Islet precursor cell (in vitro differentiated cells): ENCODE measurements around the gene F8.

Experiments used
- DNase-seq: peaks from one replicate; pipeline ENCODE4 v3.0.0-alpha.2; 2018

Gene F8

DNA sequence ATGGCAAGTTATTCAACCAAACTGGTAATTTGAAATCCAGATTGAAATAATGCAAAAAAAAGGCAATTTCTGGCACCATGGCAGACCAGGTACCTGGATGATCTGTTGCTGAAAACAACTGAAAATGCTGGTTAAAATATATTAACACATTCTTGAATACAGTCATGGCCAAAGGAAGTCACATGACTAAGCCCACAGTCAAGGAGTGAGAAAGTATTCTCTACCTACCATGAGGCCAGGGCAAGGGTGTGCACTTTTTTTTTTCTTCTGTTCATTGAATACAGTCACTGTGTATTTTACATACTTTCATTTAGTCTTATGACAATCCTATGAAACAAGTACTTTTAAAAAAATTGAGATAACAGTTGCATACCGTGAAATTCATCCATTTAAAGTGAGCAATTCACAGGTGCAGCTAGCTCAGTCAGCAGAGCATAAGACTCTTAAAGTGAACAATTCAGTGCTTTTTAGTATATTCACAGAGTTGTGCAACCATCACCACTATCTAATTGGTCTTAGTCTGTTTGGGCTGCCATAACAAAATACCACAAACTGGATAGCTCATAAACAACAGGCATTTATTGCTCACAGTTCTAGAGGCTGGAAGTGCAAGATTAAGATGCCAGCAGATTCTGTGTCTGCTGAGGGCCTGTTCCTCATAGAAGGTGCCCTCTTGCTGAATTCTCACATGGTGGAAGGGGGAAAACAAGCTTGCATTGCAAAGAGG is 212.4 kb downstream of the F8 start:
- no peak for DNase-seq

DNA sequence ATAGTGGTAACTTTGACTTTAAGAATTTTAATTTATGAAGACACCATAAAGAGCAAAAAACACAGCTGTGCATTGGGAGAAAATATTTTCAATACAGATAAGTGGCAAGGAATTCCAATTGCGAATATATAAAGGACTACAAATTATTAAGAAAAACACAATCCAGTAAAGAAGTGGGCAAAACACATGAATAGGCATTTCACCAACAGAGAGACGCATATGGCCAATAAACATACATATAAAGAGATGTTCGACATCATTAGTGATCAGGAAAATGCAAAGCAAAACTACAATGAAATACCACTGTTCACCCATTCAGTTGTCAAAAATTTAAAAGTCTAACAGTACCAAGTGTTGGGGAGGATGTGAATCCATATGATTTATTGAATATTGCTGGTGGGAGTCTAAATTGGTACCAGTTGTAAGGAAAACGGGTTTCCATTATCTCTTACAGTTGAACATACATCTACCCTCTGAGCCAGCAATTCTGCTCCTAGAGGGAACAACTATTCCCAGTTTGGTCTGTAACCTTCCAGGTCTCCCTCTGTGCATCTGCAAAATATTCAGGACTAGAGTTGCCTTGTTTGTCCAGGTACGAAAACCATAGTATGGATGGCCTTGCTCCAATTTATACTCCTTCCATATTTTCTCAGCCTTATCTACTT is 215.6 kb downstream of the F8 start:
- no peak for DNase-seq

DNA sequence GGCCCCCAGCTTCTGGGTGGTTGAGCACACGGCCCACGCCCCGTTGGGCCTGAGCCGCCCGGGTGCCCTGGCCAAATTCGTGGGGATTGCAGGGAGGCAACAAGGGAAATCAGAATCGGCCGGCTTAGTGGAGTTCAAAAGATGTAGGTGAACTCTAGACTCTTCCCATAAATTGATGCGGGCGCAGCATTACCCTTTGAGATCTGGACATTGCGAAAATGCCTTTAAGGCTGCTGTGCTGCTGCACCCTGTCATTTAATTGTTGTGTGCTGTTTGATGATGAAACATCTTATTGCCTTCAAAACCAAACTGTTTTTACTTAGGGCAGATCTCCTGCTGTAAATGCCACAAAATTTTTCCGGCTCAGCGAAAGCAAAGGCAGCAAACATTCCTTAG is 216.8 kb downstream of the F8 start:
- no peak for DNase-seq

DNA sequence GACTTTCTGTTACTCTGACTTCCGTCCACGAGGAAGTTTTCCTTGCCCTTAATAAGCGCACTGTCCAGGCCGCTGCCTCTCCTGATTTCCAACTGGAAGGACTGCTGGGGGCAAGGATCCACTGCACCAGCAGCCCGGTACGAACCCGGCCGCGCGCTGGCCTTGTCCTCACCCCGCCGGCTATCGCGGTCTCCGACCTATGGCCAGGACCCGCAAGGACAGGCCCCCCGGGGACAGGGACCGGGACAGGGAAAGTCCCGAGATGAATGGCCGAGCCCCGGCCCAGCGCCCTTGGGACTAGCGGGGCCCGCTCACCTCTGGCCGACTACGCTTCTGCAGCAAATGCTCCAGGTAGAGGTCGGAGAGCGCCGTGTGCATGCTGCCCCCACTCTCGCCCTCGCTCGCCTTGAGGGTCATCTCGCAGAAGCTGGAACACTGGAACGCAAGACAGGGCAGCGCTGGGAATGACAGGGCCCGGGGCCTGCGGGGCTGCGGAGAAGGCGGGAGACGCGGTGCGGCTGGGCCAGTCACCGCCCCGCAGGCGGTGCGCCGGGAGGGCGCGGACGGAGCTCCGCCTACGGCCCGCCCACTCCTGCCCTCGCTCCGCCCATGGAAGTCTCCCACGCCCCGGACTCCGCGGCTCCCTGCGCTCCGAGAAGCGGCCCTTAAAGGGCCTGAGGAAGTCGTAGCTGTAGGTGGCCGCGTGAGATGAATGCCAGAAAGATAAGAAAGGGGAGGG is 217.4 kb downstream of the F8 start, which contains the start of gene MPP1:
TSS of gene MPP1 (minus strand) at position 529 of the 739 bp plus-strand sequence. CDS start at position 417, 112 bp downstream.
- peak; percentile 88 for DNase-seq

GRCh38 chrX:154804261-154804956 is 218.1 kb downstream of the F8 start:
- DNase-seq = no peak

DNA sequence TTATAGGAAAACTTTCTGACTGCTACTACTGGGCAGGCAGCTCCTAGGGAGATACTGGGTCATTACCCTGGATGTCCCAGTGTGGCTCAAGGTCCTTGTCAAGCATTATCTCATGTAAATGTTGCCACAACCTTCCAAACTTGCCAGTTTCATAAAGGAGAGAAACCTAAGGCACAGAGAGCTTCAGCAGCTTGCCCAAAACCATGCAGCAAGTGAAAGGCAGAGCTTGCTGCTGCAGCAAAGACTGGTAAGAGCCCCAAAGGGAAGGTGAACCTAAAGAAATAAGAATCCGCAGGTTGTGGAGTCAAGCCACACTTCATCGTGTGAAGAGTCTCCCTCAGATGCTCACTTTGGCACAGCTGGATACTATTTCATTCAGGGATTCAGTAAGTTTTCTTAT is 219.6 kb downstream of the F8 start:
- no peak for DNase-seq

- DNase-seq = no peak
Measured at GRCh38 chrX:154800478-154801210, 221.9 kb downstream of the F8 start.

DNA sequence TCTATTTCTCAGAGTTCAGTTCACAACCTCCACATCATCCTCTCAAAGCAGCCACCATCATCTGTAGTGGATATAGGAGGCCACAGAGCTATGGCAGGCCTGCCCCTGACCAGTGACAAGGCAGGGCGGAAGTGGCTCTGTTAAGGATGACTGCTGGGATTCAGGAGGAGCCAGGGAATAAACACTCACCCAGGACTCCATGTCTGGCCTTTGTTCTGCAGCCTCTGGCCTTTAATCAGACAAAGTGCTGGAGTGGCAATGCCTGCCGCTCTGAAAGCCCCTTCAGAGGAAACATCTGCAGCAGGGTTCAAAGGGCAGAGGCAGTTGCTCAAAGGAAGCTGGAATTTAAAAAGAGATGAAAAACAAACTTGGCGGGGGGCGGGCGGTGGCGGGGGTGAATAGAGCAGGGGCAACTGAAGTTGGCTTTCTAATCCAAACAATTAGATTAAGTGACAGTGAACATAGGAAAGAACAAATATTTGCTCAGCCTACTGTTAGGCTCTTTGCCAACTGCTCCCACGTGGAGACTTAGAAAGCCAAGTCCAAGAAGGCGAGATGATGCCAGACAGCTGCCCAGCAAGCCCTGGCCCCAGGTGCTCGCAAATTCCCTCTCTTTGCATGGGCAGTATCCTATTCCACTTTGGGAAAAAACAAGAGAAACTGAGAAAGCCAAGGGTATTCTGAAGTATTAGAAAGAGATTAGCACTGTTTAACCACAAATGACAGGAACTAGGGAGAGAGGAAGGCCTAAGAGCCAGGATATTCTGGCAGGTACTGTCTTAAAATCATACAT is 222.8 kb downstream of the F8 start:
- DNase-seq = no peak

- no peak for DNase-seq
Measured at GRCh38 chrX:154797006-154797405, 225.5 kb downstream of the F8 start.

GRCh38 chrX:154795016-154795415 is 227.5 kb downstream of the F8 start:
- no peak for DNase-seq

DNA sequence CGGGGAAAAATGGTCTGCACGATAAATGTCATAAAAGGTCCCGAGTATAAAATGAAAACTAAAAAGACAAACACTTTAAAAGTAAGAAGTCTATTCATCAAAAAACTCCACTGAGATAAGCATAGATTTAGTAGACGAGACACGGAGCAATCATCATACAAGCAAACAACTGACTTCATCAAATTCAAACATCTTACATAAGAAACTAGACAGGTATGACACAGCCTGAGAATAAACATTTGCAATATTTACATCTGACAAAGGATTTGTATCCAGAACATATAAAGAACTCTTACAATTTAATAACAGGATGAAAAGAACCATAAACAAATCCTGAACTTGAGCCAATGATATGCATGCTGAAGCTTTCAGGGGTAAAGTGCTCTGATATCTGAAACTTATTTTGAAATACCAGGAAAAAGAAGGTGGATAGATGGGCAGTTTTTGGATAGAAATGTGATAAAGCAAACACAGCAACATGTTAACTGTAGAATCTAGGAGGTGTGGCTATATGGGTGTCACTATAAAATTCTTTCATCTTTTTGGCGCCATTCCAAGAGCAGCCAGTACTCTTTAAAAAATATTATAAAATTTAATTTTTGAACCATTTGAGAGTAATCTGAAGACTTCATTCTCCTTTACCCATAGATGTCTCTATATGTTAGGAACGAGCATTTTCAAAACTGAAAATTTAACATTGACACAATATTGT is 229.3 kb downstream of the F8 start:
- no peak for DNase-seq

DNA sequence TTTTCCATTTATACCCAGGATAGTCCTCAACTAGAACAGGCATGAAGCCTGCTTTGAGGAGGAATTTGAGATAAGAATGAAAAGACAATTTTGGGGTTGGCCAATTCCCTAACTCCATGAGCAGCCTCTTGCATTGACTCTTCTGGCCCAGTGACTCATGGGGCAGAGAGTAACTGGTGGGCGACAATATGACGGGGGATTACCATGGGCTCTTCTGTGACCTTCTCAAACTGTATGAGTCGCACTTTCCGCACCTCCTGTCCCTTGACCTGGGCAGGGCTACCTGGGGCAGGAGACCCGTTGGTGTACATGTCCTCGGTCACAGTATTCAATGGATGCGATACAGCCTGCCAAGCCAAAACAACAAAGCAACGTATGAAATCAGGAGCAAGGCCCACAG is 230.6 kb downstream of the F8 start:
- no peak for DNase-seq

DNA sequence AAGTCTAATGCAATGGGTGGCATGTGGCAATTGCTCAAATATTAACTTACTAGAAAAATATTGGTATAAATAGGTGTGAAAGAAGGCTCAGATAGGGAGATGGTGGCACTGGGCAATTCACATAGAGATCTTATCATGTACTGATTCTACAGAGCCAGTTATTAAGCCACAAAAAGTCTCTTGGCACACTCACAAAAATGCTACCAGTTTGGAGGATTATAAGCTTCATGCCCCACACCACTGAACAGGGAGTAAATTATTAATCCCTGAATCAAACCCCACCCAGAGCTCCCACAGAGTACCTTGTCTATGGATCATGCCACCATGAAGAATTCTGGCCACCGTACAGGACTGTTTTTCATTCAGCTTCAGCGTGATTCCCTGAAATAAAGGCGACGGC is 231.1 kb downstream of the F8 start:
- DNase-seq = no peak
